ENCODE measurements around the gene CPAMD8. TPM values are rescaled to one million over a fixed set of nuclear protein-coding genes. Genes with fewer than 3 reads are reported as not detected.
"Not testable (repeated sequence)": the region's sequence is repeated elsewhere in the genome, so short reads cannot be mapped to it uniquely, and the experiment has no call there.

Gene CPAMD8
- total and polyA plus RNA-seq, 10 of the 15 experiments (the other 5 are each of a cell fraction or from before 2014, with no cell fraction given), result 0.12 to 0.97 (median 0.25) TPM; not detected in 3

GRCh38 chr19:16943942-16944625 lies 82.5 kb downstream of the CPAMD8 start (continued):
- TF ChIP-seq MXI1 (IDR thresholded peaks at IDR 0.05; ENCODE audit: low read depth, low read length), result no peak

GRCh38 chr19:16943090-16943489 lies 83.5 kb downstream of the CPAMD8 start:
- CTCF ChIA-PET; BruUV-seq (replicated peaks); H3K27me3 ChIP-seq (replicated peaks in 1 of 2; ENCODE audit: control insufficient read depth in 2 of 2, insufficient read depth in 2 of 2, low read length in 1 of 2); H3K4me2 ChIP-seq (ENCODE audit: control insufficient read depth, insufficient read depth); H3K36me3 ChIP-seq (ENCODE audit: control insufficient read depth in 2 of 2, insufficient read depth in 2 of 2, low read length in 1 of 2); H4K20me1 ChIP-seq (ENCODE audit: control insufficient read depth, insufficient read depth); H3K4me1 ChIP-seq (ENCODE audit: control insufficient read depth, insufficient read depth, low read length); RAD21 ChIA-PET (ENCODE audit: unreplicated experiment); intact Hi-C loops (cut with micrococcal nuclease; ENCODE audit: unreplicated experiment); H2AFZ ChIP-seq (ENCODE audit: control insufficient read depth, low read depth, low read length); H3K4me3 ChIP-seq; SMC1A ChIA-PET (ENCODE audit: uncharacterized antibody, unreplicated experiment); H3K79me2 ChIP-seq (ENCODE audit: control insufficient read depth, insufficient read depth, low read length); H3K9ac ChIP-seq (ENCODE audit: control insufficient read depth, insufficient read depth, low read length); H3K9me3 ChIP-seq (replicated peaks; ENCODE audit: control insufficient read depth, insufficient read depth, low read length); DNase-seq (ENCODE audit: low read depth, low spot score); ATAC-seq; FAIRE-seq; H3K27ac ChIP-seq (ENCODE audit: control insufficient read depth, insufficient read depth); in situ Hi-C loops (cut with MboI): not testable (repeated sequence)
- 56% methylated on average over 7 of the region's 7 CpGs for WGBS (ENCODE audit: insufficient coverage, insufficient replicate concordance, low lambda C conversion rate, missing lambda C conversion rate)
- POLR2A ChIA-PET, result interaction anchor here (0.6 kb wide), 1 partner anchor 123 kb away, joined by 3 read pairs; no protein-coding TSS in a partner anchor

- no peak overlapping the region for H3K4me3 ChIP-seq
- in situ Hi-C loops (cut with MboI), result no loop called here
- H3K27ac ChIP-seq (ENCODE audit: control insufficient read depth, insufficient read depth), result no peak overlapping the region
- no peaks in the 10 kb centered on the region for H3K9me3 ChIP-seq (replicated peaks; ENCODE audit: control insufficient read depth, insufficient read depth, low read length)
- H3K4me1 ChIP-seq (ENCODE audit: control insufficient read depth, insufficient read depth, low read length), result no peaks in the 10 kb centered on the region
- H3K4me2 ChIP-seq (ENCODE audit: control insufficient read depth, insufficient read depth), result no peak overlapping the region
- ChIA-PET RAD21 (ENCODE audit: unreplicated experiment) (no interaction called here), CTCF (no interaction called here), SMC1A (ENCODE audit: uncharacterized antibody, unreplicated experiment) (no interaction called here), POLR2A (no interaction called here)
- intact Hi-C loops (cut with micrococcal nuclease; ENCODE audit: unreplicated experiment), result no loop called here
- DNase-seq (ENCODE audit: low read depth, low spot score), result no peak
- WGBS (ENCODE audit: insufficient coverage, insufficient replicate concordance, low lambda C conversion rate, missing lambda C conversion rate), result 19% methylated on average over 6 of the region's 6 CpGs
- H2AFZ ChIP-seq (ENCODE audit: control insufficient read depth, low read depth, low read length), result no peak overlapping the region
- no peaks in the 10 kb centered on the region for H3K79me2 ChIP-seq (ENCODE audit: control insufficient read depth, insufficient read depth, low read length)
- FAIRE-seq, result no peak
- no peaks in the 10 kb centered on the region for H3K27me3 ChIP-seq (replicated peaks in 1 of 2; ENCODE audit: control insufficient read depth in 2 of 2, insufficient read depth in 2 of 2, low read length in 1 of 2)
- ATAC-seq, result no peak
- no peak overlapping the region for H3K9ac ChIP-seq (ENCODE audit: control insufficient read depth, insufficient read depth, low read length)
- BruUV-seq (replicated peaks), result no TSS peak
- H3K36me3 ChIP-seq (ENCODE audit: control insufficient read depth in 2 of 2, insufficient read depth in 2 of 2, low read length in 1 of 2), result no peaks in the 10 kb centered on the region
- TF ChIP-seq ATF7 (IDR thresholded peaks at IDR 0.05; ENCODE audit: low read depth) (no peak), ZBTB11 (CRISPR knock-in tag; IDR thresholded peaks at IDR 0.05) (no peak), GABPA (IDR thresholded peaks at IDR 0.05; ENCODE audit: low read depth) (no peak)
- no peaks in the 10 kb centered on the region for H4K20me1 ChIP-seq (ENCODE audit: control insufficient read depth, insufficient read depth)
Observed at GRCh38 chr19:16942583-16942982, 84.0 kb downstream of the CPAMD8 start.

All from GM12878 (cell line).